ENCODE measurements around the gene TRIM9.
A peak's percentile ranks its signal among the peaks of the same experiment; 100 is the strongest.

TRIM9 gene

GRCh38 chr14:50954811-50955372, 140.0 kb downstream of the TRIM9 start:
- peak; percentile 69 for TF ChIP-seq CTCF (IDR thresholded peaks at IDR 0.05)

GRCh38 chr14:50953502-50953901, 141.4 kb downstream of the TRIM9 start:
- TF ChIP-seq CTCF (IDR thresholded peaks at IDR 0.05), result no peak

- TF ChIP-seq CTCF (IDR thresholded peaks at IDR 0.05), result no peak
These were observed 143.9 kb downstream of the TRIM9 start for GRCh38 chr14:50951032-50951431.

- TF ChIP-seq CTCF (IDR thresholded peaks at IDR 0.05), result no peak
These were observed 146.7 kb downstream of the TRIM9 start for GRCh38 chr14:50948205-50948604.

- no peak for TF ChIP-seq CTCF (IDR thresholded peaks at IDR 0.05)
These were observed 147.5 kb downstream of the TRIM9 start for GRCh38 chr14:50947446-50947845.

GRCh38 chr14:50946234-50946935, 148.5 kb downstream of the TRIM9 start:
- no peak for TF ChIP-seq CTCF (IDR thresholded peaks at IDR 0.05)

GRCh38 chr14:50944647-50945413, 150.1 kb downstream of the TRIM9 start:
- TF ChIP-seq CTCF (IDR thresholded peaks at IDR 0.05), result no peak

All from LNCAP (cell line).